LNCaP clone FGC (cell line): ENCODE results near the gene CAPSL.

ENCODE experiments used
- DNase-seq: peaks from one replicate; pipeline ENCODE4 v3.0.0-alpha.2; 2011; ENCODE audit warnings: low read depth
- H3K4me3 ChIP-seq: 2 replicates; pipeline ENCODE4 v1.5.1; 2011; ENCODE audit warnings: mild to moderate bottlenecking, low read depth, low read length, control low read depth
- CTCF ChIP-seq: IDR thresholded peaks from 2 replicates; pipeline ENCODE4 v1.5.1; 2012; ENCODE audit warnings: mild to moderate bottlenecking; ENCODE audit not compliant: control insufficient read depth, insufficient read depth; ENCODE audit errors: extremely low read depth

CAPSL gene

GRCh38 chr5:35908814-35909213 is 29.6 kb downstream of the CAPSL start:
- no peak for DNase-seq
- TF ChIP-seq CTCF, result no peak
- H3K4me3 ChIP-seq, result no peak overlapping the region

- no peak overlapping the region for H3K4me3 ChIP-seq
- TF ChIP-seq CTCF, result no peak
- DNase-seq, result no peak
Observed at GRCh38 chr5:35908228-35908627, 30.2 kb downstream of the CAPSL start.

- H3K4me3 ChIP-seq, result no peak overlapping the region
- no peak for TF ChIP-seq CTCF
- DNase-seq, result no peak
Observed at GRCh38 chr5:35904443-35905132, 33.8 kb downstream of the CAPSL start.

GRCh38 chr5:35903631-35904203 is 34.7 kb downstream of the CAPSL start:
- no peak overlapping the region for H3K4me3 ChIP-seq
- no peak for TF ChIP-seq CTCF
- DNase-seq, result no peak

- no peak for DNase-seq
- no peak for TF ChIP-seq CTCF
- no peak overlapping the region for H3K4me3 ChIP-seq
Observed at GRCh38 chr5:35902046-35902672, 36.3 kb downstream of the CAPSL start.

- no peak for DNase-seq
- TF ChIP-seq CTCF, result no peak
- H3K4me3 ChIP-seq, result no peak overlapping the region
Observed at GRCh38 chr5:35900972-35901695, 37.3 kb downstream of the CAPSL start.
